Naive thymus-derived CD4-positive, alpha-beta T cell (primary cell): ENCODE measurements around the gene RPP25. TPM values are rescaled to one million over a fixed set of nuclear protein-coding genes. Genes with fewer than 3 reads are reported as not detected.

ENCODE experiments used
- ATAC-seq: fragments of 150-1000 bp; cut with Tn5 transposase; 2 replicates; pipeline ENCODE4 v1.10.0; 2021; ENCODE audit warnings: mild to moderate bottlenecking, moderate library complexity
- CTCF ChIA-PET: fragments of 350-600 bp; sonication (Branson Sonifier 250); formaldehyde crosslinking; loops from one replicate; lab custom pipeline; 2021; ENCODE audit warnings: antibody characterized with exemption; lab: Charles Lee
- POLR2A ChIA-PET: fragments of 350-600 bp; sonication (Branson Sonifier 250); formaldehyde crosslinking; loops from one replicate; lab custom pipeline; 2021; ENCODE audit warnings: antibody characterized with exemption, inconsistent platforms; lab: Charles Lee
- DNase-seq, 9 donors: peaks; one replicate each; pipeline versions ENCODE4 v3.0.0 to v3.0.0-alpha.2; 2020 to 2022; ENCODE audit warnings: mixed read lengths in 1 of 9
- H3K27ac ChIP-seq: one replicate; pipeline ENCODE4 v1.7.0; 2013; ENCODE audit warnings: mild to moderate bottlenecking, low read depth, low read length, moderate library complexity
- H3K27me3 ChIP-seq, 2 donors: one replicate each; pipeline ENCODE4 v1.7.0; 2013; ENCODE audit warnings: low read length in 2 of 2, mild to moderate bottlenecking in 2 of 2, moderate library complexity in 2 of 2; ENCODE audit not compliant: control insufficient read depth in 2 of 2, insufficient read depth in 2 of 2
- H3K36me3 ChIP-seq, 3 experiments: 1 replicate in 2 of 3; 2 replicates in 1 of 3; pipeline ENCODE4 v1.7.0; 2013; ENCODE audit warnings: low read length in 3 of 3, mild to moderate bottlenecking in 3 of 3, moderate library complexity in 1 of 3; ENCODE audit not compliant: insufficient read depth in 3 of 3, control insufficient read depth in 2 of 3
- H3K4me1 ChIP-seq, 2 donors: one replicate each; pipeline ENCODE4 v1.7.0; 2013; ENCODE audit warnings: low read length in 2 of 2, mild to moderate bottlenecking in 2 of 2, moderate library complexity in 1 of 2; ENCODE audit not compliant: control insufficient read depth in 2 of 2, insufficient read depth in 2 of 2
- H3K4me3 ChIP-seq: 2 replicates; pipeline ENCODE4 v1.7.0; 2013; ENCODE audit warnings: mild to moderate bottlenecking, low read length
- H3K9me3 ChIP-seq, 3 experiments: 1 replicate in 2 of 3; 2 replicates in 1 of 3; pipeline ENCODE4 v1.7.0; 2013; ENCODE audit warnings: low read length in 3 of 3; ENCODE audit not compliant: control insufficient read depth in 2 of 3
- H3K27ac Mint-ChIP-seq, 9 donors: one replicate each; pipeline ENCODE4 v1.8.0; 2020 to 2022; ENCODE audit warnings: mixed read lengths in 9 of 9, mild to moderate bottlenecking in 8 of 9, moderate library complexity in 5 of 9, inconsistent platforms in 2 of 9
- H3K27me3 Mint-ChIP-seq, 5 donors: one replicate each; pipeline ENCODE4 v1.8.0; 2021 to 2022; ENCODE audit warnings: mixed read lengths in 5 of 5, mild to moderate bottlenecking in 1 of 5
- H3K36me3 Mint-ChIP-seq, 5 donors: one replicate each; pipeline ENCODE4 v1.8.0; 2020 to 2022; ENCODE audit warnings: mixed read lengths in 5 of 5, mild to moderate bottlenecking in 3 of 5, inconsistent platforms in 1 of 5
- H3K4me1 Mint-ChIP-seq, 7 donors: one replicate each; pipeline ENCODE4 v1.8.0; 2020 to 2022; ENCODE audit warnings: mixed read lengths in 7 of 7, mild to moderate bottlenecking in 3 of 7, inconsistent platforms in 1 of 7
- H3K4me3 Mint-ChIP-seq, 10 donors: one replicate each; pipeline ENCODE4 v1.8.0; 2020 to 2022; ENCODE audit warnings: mild to moderate bottlenecking in 10 of 10, mixed read lengths in 10 of 10, moderate library complexity in 6 of 10, inconsistent platforms in 2 of 10
- H3K9me3 Mint-ChIP-seq, 11 donors: one replicate each; pipeline ENCODE4 v1.8.0; 2020 to 2022; ENCODE audit warnings: mixed read lengths in 11 of 11, mild to moderate bottlenecking in 4 of 11, inconsistent platforms in 1 of 11, moderate library complexity in 1 of 11
- intact Hi-C, 2 donors: fragments of 100-400 bp; cut with micrococcal nuclease; formaldehyde crosslinking; loops; one replicate each; pipeline ENCODE4 v1.15.1; 2023
- polyA plus RNA-seq, 2 donors: library from polyadenylated mRNA; unstranded; fragments of 300-500 nt; fragmentation: Illumina TruSeq; gene quantifications; one replicate each; pipeline ENCODE4 v1.2.3, GENCODE V29; 2021
- total RNA-seq, 6 experiments: library from RNA in 5 of 6; stranded (reverse) in 5 of 6; gene quantifications; 1 replicate in 5 of 6; 2 replicates in 1 of 6; pipeline ENCODE4 v1.2.3 and lab custom pipeline; 2021 to 2026

Gene RPP25
- total and polyA plus RNA-seq, 7 experiments from 2014 or later = 0.95 to 5.8 (median 3.5) TPM

DNA sequence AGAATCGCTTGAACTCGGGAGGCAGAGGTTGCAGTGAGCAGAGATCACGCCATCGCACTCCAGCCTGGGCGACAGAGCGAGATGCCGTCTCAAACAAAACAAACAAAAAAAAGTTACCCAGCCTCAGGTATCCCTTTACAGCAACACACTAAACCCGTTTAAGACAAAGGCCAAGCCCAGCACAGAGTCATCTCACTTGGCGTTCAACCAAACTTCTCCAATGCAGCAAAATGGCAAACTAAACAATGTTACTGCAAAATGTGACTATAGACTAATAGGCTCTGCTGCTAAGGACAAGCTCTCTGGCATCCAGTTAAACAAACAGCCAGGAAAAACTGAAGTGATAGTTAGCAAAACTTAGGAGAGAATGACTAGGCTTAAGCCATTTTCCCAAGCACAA lies 43.5 kb downstream of the RPP25 start:
- Mint-ChIP-seq H3K36me3 (peaks cover 0 to 12% (median 6%) of the 10 kb centered on the region in 5 donors), H3K27ac (peak overlapping the region in 1 of 9 donors; percentile 31), H3K9me3 (no peaks in the 10 kb centered on the region), H3K27me3 (no peaks in the 10 kb centered on the region), H3K4me1 (peaks cover 0 to 6% (median 0%) of the 10 kb centered on the region in 7 donors), H3K4me3 (no peak overlapping the region)
- ChIA-PET CTCF (interaction anchor here (1.4 to 2.6 kb wide), 2 partner anchors 10 to 11 kb away, joined by 3 to 10 read pairs; no protein-coding TSS in a partner anchor), POLR2A (interaction anchor here (0.6 to 1.0 kb wide), 3 partner anchors 8 to 67 kb away, joined by 3 to 4 read pairs (median 3); no protein-coding TSS in a partner anchor)
- H3K27me3 ChIP-seq = no peaks in the 10 kb centered on the region
- no peak for ATAC-seq
- H3K9me3 ChIP-seq = no peaks in the 10 kb centered on the region
- no peaks in the 10 kb centered on the region for H3K4me1 ChIP-seq
- no peak overlapping the region for H3K4me3 ChIP-seq
- no peak for DNase-seq
- H3K36me3 ChIP-seq = peaks cover 0 to 23% (median 0%) of the 10 kb centered on the region in 3 experiments
- H3K27ac ChIP-seq = no peak overlapping the region
- intact Hi-C loops = no loop called here

GRCh38 chr15:74908635-74909034 lies 47.9 kb downstream of the RPP25 start:
- H3K36me3 Mint-ChIP-seq = peaks cover 0 to 10% (median 4%) of the 10 kb centered on the region in 5 donors
- H3K9me3 ChIP-seq = no peaks in the 10 kb centered on the region
- ATAC-seq = no peak
- ChIA-PET POLR2A (interaction anchor here (1.0 to 2.5 kb wide), 5 partner anchors 9 to 17 kb away, joined by 4 to 9 read pairs (median 7); no protein-coding TSS in a partner anchor), CTCF (interaction anchor here (1.1 kb wide), 1 partner anchor 60 kb away, joined by 3 read pairs; no protein-coding TSS in a partner anchor)
- H3K4me1 Mint-ChIP-seq = peaks cover 21 to 41% (median 31%) of the 10 kb centered on the region in 7 donors
- peaks cover 0 to 23% (median 0%) of the 10 kb centered on the region in 3 experiments for H3K36me3 ChIP-seq
- no peak overlapping the region for H3K27ac ChIP-seq
- no peak for DNase-seq
- no peaks in the 10 kb centered on the region for H3K9me3 Mint-ChIP-seq
- H3K27ac Mint-ChIP-seq = peak overlapping the region in 4 of 9 donors; percentile 4 to 67 (median 15)
- H3K4me3 ChIP-seq = no peak overlapping the region
- H3K4me3 Mint-ChIP-seq = peak overlapping the region in 2 of 10 donors; percentile 20 to 34
- peaks cover 13 to 16% of the 10 kb centered on the region in 2 donors for H3K4me1 ChIP-seq
- no peaks in the 10 kb centered on the region for H3K27me3 ChIP-seq
- H3K27me3 Mint-ChIP-seq = no peaks in the 10 kb centered on the region
- intact Hi-C loops = loop anchor here in 1 of 2 donors (5.0 kb wide), 1 partner anchor 131 kb away; no protein-coding TSS in a partner anchor

DNA sequence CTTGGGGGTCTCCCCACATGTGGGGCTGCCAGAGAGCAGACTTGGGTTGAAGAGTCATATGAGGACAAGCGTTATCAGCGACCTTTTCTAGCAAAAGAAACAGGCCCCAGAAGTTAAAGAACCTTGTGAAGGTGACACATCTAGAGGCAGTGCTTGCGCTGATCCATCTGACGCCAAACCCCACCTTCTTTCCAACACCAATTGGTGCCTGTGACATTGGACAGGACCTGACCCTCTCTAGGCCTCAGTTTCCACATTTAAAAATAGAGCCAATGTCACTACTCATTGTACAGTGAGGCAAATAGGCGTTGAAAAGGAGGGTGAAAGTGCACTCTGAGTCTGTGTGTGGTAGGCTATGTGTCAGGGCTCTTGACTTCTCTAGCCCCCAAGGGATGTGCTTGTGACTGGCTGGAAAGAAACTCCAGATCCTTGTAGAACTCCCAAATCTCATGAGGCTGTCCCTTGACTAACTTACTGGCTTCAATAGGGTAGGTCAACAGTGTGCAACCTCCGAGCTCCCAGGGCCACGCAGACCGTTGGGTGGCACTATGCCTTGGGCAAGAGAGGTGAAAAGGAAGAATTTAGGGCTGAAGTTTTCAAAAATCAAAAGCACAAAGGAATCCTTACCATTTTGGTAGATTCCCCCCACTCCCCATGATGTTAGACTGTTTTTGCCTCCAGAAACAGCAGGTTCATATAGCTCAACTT lies 49.3 kb downstream of the RPP25 start:
- DNase-seq = no peak
- Histone ChIP-seq H3K4me1 (peaks cover 13 to 16% of the 10 kb centered on the region in 2 donors), H3K9me3 (no peaks in the 10 kb centered on the region), H3K4me3 (peak overlapping the region; percentile 72), H3K27ac (peak overlapping the region; percentile 85), H3K27me3 (no peaks in the 10 kb centered on the region), H3K36me3 (peaks cover 0 to 29% (median 0%) of the 10 kb centered on the region in 3 experiments)
- peak overlapping the region; percentile 90 to 98 (median 95) for H3K27ac Mint-ChIP-seq
- no peak for ATAC-seq
- H3K4me1 Mint-ChIP-seq = peaks cover 22 to 47% (median 35%) of the 10 kb centered on the region in 7 donors
- POLR2A ChIA-PET = interaction anchor here (0.6 to 2.9 kb wide), 16 partner anchors 10 to 127 kb away, joined by 3 to 24 read pairs (median 6); partner anchors contain the start of genes COX5A, MPI and ULK3
- intact Hi-C loops = loop anchor here in 1 of 2 donors (2.0 to 5.0 kb wide), 2 partner anchors 43 to 130 kb away; no protein-coding TSS in a partner anchor
- no peaks in the 10 kb centered on the region for H3K27me3 Mint-ChIP-seq
- CTCF ChIA-PET = interaction anchor here (0.7 to 1.7 kb wide), 6 partner anchors 13 to 275 kb away, joined by 3 to 11 read pairs (median 4); no protein-coding TSS in a partner anchor
- no peaks in the 10 kb centered on the region for H3K9me3 Mint-ChIP-seq
- H3K4me3 Mint-ChIP-seq = peak overlapping the region; percentile 93 to 99 (median 98)
- peaks cover 0 to 12% (median 5%) of the 10 kb centered on the region in 5 donors for H3K36me3 Mint-ChIP-seq

- Mint-ChIP-seq H3K36me3 (peaks cover 0 to 14% (median 5%) of the 10 kb centered on the region in 5 donors), H3K27me3 (no peaks in the 10 kb centered on the region), H3K4me1 (peaks cover 28 to 54% (median 42%) of the 10 kb centered on the region in 7 donors), H3K4me3 (peak within 1 kb of the TSS; percentile 93 to 99 (median 98)), H3K27ac (peak within 1 kb of the TSS; percentile 90 to 98 (median 95)), H3K9me3 (no peaks in the 10 kb centered on the region)
- Histone ChIP-seq H3K9me3 (no peaks in the 10 kb centered on the region), H3K4me1 (peaks cover 17 to 20% of the 10 kb centered on the region in 2 donors), H3K36me3 (peaks cover 0 to 33% (median 0%) of the 10 kb centered on the region in 3 experiments), H3K4me3 (peak within 1 kb of the TSS; percentile 72), H3K27ac (peak within 1 kb of the TSS; percentile 85), H3K27me3 (no peaks in the 10 kb centered on the region)
- ATAC-seq = peak; percentile 93
- peak; percentile 44 to 86 (median 61) for DNase-seq
- CTCF ChIA-PET = interaction anchor here (0.6 to 1.7 kb wide), 9 partner anchors 13 to 275 kb away, joined by 3 to 11 read pairs (median 4); partner anchors contain the start of gene ULK3
- intact Hi-C loops = loop anchor here (1.0 to 5.0 kb wide), 10 partner anchors 16 to 135 kb away; partner anchors contain the start of genes COX5A (in 2 of the 2), SCAMP2 (in 2 of the 2), ULK3 (in 2 of the 2) and MPI (in 1 of the 2)
- POLR2A ChIA-PET = interaction anchor here (0.6 to 2.9 kb wide), 21 partner anchors 10 to 135 kb away, joined by 3 to 24 read pairs (median 4); partner anchors contain the start of genes COX5A, MPI, PPCDC and SCAMP2
Measured at GRCh38 chr15:74906450-74907162, 50.0 kb downstream of the RPP25 start, which contains the start of gene FAM219B. Gene FAM219B, minus strand, starts transcription at chr15:74906851. Its CDS starts 51 bp downstream, at chr15:74906800.

DNA sequence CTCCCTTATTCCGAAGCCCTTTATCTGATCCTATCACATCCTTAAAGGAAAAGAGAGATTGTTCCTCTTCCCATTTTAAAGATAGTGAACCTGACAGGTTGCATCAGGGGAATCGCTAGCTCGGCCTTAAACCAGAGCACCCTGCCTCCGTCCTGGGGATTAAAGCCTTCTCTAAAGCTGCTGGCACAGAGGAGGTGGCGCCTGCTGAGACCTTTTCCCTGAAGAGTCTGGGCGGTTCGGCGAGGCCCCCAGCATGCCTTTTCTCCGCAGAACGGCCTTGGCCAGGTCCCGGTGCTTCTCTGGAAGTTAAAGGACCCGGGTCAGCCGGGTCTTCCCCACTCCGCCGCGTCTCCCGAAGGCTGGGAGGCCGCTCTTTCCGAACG lies 50.5 kb downstream of the RPP25 start:
- no peaks in the 10 kb centered on the region for H3K27me3 Mint-ChIP-seq
- no peaks in the 10 kb centered on the region for H3K9me3 Mint-ChIP-seq
- intact Hi-C loops = loop anchor here (1.0 to 5.0 kb wide), 10 partner anchors 16 to 135 kb away; partner anchors contain the start of genes COX5A (in 2 of the 2), SCAMP2 (in 2 of the 2), ULK3 (in 2 of the 2) and MPI (in 1 of the 2)
- H3K27me3 ChIP-seq = no peaks in the 10 kb centered on the region
- peaks cover 0 to 14% (median 5%) of the 10 kb centered on the region in 5 donors for H3K36me3 Mint-ChIP-seq
- CTCF ChIA-PET = interaction anchor here (0.6 to 1.7 kb wide), 9 partner anchors 10 to 135 kb away, joined by 3 to 11 read pairs (median 4); partner anchors contain the start of gene ULK3
- H3K27ac ChIP-seq = peak overlapping the region; percentile 85
- peak overlapping the region; percentile 84 to 99 (median 96) for H3K4me3 Mint-ChIP-seq
- H3K36me3 ChIP-seq = peaks cover 0 to 34% (median 0%) of the 10 kb centered on the region in 3 experiments
- DNase-seq (peak in 5 of 9 donors; percentile 32 to 45 (median 36)), ATAC-seq (peak; percentile 35)
- H3K4me1 Mint-ChIP-seq = peaks cover 29 to 59% (median 46%) of the 10 kb centered on the region in 7 donors
- no peaks in the 10 kb centered on the region for H3K9me3 ChIP-seq
- H3K4me1 ChIP-seq = peaks cover 22 to 24% of the 10 kb centered on the region in 2 donors
- H3K4me3 ChIP-seq = peak overlapping the region; percentile 72
- POLR2A ChIA-PET = interaction anchor here (0.7 to 2.9 kb wide), 19 partner anchors 9 to 135 kb away, joined by 3 to 24 read pairs (median 5); partner anchors contain the start of genes COX5A, MPI, PPCDC and SCAMP2
- peak overlapping the region; percentile 36 to 98 (median 90) for H3K27ac Mint-ChIP-seq
